ENCODE results near the gene NDP.
"Not testable (repeated sequence)": the region's sequence is repeated elsewhere in the genome, so short reads cannot be mapped to it uniquely, and the experiment has no call there.

The NDP gene

DNA sequence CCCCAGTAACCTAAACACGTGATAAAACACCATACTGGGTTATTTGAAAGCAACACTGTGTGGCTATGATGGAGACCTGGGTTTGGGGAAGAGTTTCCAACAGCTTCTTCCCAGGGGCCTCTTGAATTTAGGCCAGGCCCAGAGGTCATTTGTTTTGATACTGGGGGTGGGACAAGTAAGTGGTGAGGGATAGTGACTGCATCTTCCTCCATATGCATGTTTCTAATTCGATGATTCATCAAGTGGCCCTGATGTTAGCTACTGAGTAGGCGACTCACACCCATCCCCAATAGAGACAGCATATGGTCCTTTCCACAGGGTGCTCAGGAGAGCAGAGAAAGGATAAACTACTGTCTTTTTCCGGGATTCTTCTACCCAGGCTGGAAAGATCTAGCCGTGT is 2.7 kb downstream of the NDP start:
- peak; percentile 22 for DNase-seq (ENCODE audit: low spot score)

DNA sequence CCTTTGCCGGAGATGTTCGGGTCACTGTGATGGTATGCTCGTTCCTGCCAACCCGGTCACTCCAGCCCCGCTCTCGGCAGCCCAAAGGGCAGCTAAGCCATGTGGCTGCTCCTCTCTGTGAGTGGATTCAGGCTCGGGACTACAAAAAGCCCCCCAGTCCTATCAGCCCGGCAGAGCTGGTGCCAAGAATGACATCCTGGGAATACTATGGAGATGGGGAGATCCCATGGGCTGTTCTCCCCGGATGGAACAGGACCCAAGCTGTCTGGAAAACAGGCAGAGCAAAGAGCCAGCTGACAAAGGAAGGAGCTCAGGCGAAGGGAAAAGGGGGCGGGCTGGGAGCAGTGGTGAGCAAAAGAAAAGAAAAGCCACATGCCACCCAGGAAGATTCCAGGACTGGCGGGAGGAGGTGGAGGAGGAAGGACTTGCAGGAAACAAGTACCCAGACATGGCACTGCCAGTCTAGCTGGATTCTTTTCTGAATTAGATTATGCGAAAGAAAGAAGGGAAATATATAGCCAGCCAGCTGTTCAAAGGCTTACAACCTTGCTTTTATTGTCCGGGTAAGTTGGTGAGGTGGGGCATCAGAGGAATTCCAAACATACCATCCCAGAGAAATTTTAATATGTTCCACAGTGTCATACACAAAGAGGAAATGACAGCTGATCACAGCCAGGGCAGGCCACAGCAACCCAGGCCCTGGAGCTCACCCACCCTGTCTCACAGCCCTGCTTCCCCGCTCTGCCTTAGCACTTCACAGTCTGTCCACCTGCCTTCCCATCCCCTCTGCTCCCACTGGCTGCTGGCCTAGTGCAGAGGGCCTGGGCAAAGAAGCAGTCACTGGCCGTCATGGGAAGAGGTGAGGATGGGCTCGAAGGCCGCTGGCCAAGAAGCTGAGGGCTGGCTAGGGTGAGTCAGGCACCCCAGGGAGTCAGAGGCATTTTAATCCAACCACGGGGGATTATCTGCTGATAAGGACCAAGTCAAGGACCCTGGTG is 3.4 kb downstream of the NDP start:
- peak; percentile 19 for DNase-seq (ENCODE audit: low spot score)

DNA sequence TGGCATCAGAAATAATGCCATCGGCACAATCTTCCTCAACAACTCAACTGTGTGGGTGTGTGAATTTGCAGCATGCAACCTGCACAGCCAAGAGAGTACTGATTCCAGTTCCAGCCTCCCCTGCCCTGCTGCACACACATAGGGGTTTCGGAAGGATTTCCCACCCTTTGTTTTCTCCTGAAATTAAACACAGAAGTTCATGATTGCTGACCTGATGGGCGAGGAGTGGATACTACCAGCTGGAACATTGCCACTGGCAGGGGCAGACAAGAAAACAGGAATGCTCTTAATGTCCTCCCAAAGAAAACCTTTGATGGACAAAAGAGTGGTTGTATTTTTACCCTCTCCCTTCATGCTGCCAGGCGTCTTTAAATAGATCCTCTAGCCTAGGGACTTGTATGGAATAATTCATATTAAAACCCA is 4.8 kb downstream of the NDP start:
- no peak for DNase-seq (ENCODE audit: low spot score)

DNA sequence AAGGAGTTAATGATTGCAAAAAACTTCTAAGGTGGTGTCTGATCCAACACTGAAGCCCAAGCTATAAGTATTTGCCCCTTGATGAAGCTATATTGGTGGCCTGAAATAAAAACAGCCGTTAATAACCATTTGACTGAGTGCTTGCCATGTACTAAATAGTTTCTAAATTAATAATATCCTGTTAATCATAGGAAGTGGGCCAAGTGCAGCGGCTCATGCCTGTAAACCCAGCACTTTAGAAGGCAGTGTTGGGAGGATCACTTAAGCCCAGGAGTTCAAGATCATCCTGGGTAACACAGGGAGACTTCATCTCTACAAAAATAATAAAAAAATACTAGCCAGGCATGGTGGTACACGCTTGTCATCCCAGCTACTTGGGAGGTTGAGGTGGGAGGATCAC is 8.3 kb downstream of the NDP start:
- no peak for DNase-seq (ENCODE audit: low spot score)

DNA sequence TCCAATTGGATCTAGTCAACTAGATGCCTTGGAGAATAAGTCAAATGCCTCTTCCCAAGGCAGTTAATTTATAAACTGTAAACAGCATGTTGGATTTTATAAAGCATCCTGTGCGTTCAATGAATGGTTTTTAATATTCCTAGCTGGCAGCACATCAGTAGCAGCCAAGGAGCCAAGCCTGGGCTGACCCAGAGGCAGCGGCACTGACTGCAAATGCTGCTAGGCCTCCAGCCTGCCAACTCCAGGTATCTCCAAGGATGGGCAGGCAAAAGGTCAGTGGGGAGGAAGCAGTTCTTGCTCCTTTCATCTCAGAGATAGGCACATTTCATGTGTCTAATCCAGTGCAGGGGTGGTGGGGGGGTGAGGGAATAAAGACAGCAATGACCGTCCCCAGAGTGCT is 9.5 kb downstream of the NDP start:
- no peak for DNase-seq (ENCODE audit: low spot score)

DNA sequence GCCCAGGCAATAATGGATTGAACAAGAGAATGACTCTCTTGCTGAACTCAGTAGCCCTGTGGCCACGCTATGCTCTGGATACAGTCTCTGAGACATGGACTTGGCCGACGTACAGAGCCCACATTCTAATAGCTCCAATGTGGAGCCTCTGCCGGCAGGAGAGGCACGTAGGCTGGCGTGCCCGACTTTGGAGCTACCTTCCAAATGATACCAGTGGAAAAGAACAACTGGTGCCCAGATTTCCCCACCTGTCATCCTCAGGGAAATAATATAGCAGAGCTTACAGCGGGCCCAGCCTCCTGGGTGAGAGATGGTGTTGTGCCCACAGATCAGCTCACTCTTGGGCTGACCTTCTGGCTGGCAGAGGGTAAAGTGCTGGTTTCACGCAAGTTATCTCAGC is 10.6 kb downstream of the NDP start:
- no peak for DNase-seq (ENCODE audit: low spot score)

DNA sequence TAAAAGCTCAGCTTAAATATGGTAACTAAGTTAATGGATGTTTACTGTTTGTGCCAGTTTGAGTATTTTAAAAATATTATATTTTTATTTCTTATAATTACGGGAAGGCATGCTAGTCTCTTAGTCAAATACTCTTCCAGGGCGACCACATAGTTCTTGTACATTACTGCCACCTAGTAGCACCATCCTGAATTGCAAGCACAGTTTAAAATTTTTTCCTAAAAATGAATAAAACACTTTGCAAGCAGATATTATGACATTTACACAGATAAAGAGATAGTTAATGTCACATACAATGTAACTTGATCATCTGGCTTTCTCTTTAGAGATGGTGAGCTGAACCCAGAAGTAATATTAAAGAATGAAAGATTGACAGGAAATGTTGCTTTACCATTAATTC is 11.5 kb downstream of the NDP start:
- no peak for DNase-seq (ENCODE audit: low spot score)

DNA sequence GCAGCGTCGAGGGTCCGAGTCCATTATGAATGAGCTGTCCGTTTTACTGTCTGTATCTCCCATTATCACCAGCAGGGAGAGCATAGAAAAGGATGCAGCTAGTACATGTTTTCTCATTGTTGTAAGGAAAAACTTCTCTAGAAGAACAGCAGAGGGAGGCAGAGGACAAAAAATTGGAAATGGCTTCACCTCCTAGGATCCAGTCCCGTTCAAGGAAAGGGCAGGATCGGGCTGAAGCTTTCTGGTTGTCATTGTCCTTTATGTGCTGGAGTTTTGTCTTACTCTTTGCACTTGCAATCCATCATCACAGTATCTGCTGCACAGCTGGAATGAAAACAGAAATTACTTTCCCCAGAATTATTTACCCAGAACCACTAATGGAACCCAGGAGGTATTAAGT is 14.7 kb downstream of the NDP start:
- DNase-seq (ENCODE audit: low spot score), result peak; percentile 64

DNA sequence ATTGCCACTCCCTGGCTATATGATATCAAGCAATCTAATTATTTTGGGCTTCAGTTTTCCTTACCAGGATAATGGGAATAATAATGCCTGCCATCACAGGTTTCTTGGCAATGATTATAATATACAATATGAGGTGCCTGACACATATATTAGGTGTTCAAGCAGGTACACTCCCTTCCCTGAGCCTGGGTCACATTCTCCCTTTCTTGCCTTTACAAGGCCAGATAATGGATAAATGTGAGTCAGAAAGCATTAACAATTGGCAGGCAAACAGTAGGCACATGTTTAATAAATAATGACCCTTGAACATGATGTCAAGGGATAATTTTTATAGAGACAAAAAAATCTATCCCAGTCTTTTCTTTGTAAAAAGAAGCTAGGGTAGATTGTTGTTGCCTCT is 17.2 kb downstream of the NDP start:
- DNase-seq (ENCODE audit: low spot score), result no peak

DNA sequence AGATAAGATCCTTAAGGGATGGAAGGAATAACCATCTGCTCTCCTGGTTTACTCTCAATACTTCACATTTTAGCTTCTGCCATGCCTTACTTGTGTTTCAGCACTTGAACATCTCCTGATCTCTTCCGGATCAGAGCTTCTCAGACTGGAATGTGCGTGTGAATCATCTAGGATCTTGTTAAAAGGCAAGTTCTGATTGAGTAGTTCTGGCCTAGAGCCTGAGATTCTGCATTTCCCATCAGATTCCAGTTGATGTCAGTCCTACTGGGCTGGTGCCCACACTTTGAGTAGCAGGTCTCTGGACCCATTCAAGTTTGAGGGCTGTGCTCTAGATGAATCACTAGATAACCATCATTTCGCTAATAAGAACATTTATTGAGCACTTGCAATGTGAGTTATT is 20.0 kb downstream of the NDP start:
- DNase-seq (ENCODE audit: low spot score), result peak; percentile 16

DNA sequence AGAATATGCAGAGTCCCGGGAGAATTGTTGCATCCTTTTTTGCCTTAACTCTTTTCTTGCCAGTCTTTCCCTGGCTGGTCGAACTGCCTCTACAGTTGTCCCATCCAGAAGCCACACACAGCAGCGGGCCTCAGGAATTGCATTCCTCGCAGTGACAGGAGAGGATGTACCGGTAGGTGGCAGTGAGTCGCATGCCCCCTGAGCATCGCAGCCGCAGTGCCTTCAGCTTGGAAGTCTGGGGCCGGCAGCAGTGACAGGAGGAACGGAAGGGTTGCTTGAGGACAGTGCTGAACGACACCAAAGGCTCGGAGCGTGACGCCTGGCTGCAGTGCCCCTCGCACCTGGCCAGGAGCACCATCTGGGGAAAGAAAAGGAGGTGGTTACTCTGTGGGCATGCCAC is 23.5 kb downstream of the NDP start:
- peak; percentile 23 for DNase-seq (ENCODE audit: low spot score)

DNA sequence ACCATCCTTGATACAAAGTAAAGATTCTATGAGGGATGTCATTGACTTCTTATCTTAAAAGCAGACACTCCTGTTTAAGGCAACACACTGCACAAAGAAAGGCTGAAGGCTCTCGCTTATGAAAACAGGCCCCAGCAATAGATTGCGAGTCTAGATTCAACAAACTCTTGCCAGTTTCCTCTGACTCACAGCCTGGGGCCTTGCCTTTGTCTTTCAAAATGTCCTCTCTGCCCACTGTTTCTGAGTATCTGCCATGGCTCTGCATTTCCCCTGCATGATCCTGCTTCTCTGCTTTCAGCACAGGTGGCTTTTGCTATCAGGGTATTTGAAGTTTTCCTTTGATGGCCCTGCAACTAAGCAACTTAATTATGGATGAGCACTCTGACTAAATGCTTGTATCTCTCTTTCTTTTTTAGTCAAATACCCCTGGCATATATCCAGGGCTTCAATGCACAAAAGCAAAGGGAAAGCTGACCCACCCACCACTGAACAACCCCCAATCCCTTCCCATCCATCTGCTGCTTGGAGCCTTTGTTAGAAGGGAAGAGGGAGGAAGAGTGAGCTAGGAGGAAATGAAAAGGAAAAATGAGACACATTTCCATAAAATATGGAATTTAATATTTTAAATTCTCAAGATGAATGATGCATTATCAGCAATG is 32.2 kb downstream of the NDP start:
- peak; percentile 4 for DNase-seq (ENCODE audit: low spot score)

DNA sequence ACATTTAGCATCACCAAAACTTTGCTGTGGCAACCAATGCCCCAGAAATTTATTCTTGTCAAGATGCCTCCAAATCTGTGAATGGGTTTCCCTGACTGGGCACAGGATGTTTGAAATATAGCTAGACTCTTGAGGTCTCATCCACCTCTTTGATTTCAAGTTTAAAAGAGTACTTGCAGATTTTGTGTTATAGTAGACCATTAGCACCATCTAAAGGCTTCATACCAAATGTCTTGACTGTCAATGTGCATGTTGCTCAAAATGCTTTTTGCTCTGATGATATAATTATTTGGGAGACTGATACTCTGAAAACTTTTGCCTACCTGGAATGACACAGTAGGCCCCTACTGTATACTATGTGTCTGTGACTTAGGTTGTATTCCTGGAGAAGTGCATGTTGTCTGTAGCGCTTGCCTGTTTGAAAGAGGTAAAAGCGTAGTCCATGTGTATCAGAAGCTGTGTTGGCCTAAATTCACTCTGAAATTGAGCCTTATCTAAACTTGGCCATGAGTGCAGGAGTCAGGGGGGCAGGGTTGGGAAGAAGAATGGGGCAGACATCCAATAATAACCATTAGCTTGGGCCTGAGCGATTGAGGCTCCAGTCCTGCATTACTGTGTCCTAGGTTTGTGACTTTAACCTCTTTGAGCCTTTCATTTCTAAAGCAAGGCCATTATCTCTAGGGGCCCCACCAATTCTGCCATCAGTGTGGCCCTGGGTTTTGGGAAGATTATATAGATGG is 33.8 kb downstream of the NDP start:
- no peak for DNase-seq (ENCODE audit: low spot score)

DNA sequence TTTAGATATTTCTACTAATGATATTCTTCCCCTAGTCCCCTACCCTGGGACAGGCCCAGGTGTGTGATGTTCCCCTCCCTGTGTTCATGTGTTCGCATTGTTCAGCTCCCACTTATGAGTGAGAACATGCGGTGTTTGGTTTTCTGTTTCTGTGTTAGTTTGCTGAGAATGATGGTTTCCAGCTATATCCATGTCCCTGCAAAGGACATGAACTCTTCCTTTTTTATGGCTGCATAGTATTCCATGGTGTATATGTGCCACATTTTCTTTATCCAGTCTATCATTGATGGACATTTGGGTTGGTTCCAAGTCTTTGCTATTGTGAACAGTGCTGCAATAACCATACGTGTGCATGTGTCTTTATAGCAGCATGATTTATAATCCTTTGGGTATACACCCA is 51.2 kb downstream of the NDP start:
- not testable (repeated sequence) for DNase-seq (ENCODE audit: low spot score)

DNA sequence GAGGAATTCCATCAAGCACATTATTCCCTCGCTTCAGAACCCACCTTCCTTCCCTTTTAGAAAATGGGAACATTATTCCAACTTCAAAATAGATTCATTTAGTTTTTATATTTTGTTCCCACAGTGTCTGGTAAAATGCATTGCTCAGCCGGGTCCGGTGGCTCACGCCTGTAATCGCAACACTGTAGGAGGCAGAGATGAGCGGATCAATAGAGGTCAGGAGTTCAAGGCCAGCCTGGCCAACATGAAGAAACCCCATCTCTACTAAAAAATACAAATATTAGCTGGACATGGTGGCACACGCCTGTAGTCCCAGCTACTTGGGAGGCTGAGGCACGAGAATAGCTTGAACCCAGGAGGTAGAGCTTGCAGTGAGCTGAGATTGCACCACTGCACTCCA is 62.4 kb downstream of the NDP start:
- not testable (repeated sequence) for DNase-seq (ENCODE audit: low spot score)

DNA sequence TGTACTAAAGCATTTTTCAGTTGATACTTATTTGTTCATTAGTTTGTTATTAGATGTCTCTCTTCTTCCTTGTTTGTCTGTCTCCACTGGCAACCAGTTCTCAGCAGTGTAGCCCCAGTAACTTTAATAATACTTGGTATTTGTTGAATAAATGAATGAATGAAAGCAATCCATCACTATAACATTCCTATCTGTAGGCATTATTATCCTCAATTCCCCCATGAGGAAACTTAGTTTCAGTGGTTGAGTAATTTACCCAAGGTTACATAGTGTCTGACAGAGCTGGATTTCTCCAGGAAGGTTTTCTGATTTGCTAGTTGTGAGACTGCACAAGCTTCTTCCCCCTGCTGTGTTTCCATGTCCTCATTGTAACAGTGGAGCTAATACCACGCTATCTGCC is 63.2 kb downstream of the NDP start:
- DNase-seq (ENCODE audit: low spot score), result no peak

DNA sequence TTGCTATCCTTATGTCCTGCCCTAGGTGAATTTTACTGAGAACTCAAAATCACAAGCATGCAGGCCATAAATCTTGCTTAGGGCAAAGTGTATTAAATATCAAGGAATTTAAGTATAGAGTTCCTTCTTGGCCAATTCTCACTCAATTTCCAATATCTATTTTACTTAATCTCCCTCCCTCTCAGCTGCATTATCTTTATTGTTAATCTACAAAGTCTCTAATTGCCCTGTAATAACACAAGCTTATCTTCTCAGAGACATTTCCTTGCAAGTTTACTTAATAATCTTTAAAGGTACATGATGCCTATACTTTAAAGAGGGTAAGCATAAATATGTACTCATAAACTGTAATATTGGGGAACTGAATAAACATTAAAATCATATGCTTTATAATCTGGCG is 64.0 kb downstream of the NDP start:
- no peak for DNase-seq (ENCODE audit: low spot score)

DNA sequence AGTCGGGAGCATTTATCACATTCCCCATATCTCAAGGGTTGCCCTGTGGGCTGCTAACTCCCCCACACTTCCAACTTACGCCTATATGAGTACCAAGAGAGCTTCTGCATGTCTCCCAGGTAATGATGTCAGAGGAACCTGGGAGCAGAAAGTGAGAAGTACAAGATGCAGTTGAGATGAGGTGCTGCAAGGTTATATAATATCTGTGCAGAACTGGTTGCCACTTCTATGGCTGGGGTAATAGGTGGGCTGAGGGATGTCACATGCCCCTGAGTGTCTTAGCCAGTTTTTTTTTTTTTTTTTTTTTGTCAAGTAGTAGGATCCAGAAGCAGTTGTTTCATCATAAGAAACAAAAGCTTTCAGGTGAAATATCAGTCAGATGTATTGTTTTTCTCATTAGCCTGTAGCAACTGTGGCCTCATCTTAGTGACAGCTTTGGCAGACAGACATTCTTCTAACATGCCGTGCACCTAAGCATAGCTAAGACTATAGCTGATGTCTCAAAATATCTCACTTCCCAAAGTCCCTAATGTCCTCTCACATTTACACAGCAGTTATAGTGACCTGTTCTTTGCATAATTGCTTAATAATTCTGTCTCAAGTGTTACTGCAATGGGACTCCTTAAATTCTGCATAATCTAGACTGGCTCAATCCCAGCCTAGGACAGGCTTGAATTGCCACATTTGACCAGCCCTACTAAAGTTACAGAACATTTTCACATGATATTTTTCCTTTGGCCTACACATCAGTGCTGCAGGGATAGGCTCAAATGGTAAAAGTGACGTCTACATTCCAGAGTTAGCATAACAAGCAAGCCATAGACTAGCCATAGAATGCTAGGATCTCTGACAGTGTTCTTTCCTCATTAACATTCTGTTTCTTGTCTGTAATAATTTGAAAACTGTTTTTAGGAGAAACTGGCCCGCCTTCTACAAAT is 73.0 kb downstream of the NDP start:
- DNase-seq (ENCODE audit: low spot score), result no peak
